ENCODE data around the gene ATP1A4.
"Not testable (repeated sequence)": the region's sequence is repeated elsewhere in the genome, so short reads cannot be mapped to it uniquely, and the experiment has no call there.

Gene ATP1A4

DNA sequence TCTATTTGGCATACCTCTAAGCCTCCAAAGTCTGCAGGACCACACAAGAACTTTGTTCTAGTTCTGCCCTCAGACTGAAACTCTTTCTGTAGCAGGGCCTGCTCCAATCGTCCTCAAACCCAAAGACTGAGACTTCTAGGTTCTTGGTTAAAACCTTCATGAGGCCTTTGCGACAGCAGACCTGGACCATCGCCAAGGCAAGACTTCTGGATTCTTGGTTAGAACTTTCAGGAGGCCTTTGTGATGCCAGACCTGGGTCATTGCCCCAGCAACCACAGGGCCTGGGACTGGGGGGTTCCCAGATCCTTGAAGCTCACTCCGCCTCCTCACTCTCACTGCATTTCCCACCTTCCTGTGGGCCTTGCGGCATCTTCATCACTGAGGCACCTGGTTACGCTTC is at the start of gene ATP1A4:
Gene ATP1A4, plus strand, starts transcription at position 301 of the 400 bp plus-strand sequence. CDS start 438 bp downstream, outside the sequence.
- DNase-seq (ENCODE audit: low read depth), result no peak

DNA sequence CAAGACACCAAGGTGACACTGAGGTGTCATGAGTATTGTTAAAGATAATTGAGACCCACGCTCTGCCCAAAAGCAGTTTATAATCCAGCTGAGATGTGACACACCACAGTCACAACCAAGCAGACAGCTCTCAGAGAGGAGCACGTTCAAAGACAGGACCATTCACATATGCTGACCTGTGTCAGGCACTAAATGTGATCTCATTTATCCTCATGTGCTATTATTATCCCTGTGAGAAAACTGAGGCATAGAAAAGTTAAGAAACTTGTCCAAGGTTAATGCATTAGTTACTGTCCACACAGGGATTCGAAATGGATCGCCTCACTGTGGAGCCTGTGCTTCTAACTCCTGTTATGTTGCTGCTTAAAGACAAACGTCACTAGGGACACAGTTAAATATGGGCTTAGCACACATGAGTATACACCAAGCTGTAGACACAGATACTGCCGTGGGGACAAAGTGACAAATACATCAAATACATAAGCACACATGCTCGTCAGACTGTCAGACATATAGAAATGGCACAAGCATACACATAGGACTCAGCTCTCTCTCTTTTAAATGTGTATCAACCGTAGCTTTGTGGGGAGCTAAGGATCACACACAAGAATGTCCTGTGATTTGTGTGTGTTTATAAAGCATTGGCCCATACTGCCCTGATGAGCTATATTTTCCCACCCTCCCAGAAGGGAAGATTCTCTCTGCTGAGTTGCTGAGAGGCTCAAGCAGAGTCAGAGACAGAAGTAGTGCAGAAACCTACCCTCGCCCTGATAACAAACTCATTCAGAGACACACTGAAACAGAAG is 49.5 kb upstream of the ATP1A4 start:
- no peak for DNase-seq (ENCODE audit: low read depth)

DNA sequence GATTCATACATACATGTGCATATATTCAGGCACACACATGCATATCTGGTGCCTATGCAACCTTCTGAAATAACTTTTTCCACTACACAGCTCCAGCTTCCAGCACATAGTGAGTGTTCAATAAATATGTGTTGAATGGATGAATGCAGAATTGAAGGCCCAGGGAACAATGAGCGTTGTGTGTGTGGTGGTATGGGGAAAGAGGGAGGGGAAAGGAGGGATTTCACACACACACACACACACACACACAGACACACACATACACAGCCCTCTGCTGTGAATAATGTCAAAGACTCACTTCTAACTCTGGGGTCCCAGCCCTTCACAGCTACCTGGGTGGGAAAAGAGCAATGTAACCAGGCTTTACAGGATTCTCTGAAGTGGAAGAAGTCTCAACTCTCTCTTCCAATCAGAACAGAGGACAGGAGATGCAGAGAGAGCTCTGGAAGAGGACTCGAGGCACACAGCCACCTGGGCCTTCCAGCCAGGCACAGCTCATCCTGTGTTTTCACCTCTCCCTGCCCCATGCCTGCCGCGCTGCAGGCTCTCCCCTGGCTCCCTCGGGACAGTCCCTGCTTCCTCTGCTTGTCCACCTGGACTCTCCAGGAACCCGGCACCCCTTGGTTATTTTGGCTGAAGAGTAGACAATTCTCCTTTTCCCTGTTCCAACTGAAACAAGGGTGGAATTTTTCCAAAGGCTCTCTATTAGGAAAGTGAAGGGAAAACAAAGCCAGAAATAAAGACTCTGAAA is 47.6 kb upstream of the ATP1A4 start:
- no peak for DNase-seq (ENCODE audit: low read depth)

DNA sequence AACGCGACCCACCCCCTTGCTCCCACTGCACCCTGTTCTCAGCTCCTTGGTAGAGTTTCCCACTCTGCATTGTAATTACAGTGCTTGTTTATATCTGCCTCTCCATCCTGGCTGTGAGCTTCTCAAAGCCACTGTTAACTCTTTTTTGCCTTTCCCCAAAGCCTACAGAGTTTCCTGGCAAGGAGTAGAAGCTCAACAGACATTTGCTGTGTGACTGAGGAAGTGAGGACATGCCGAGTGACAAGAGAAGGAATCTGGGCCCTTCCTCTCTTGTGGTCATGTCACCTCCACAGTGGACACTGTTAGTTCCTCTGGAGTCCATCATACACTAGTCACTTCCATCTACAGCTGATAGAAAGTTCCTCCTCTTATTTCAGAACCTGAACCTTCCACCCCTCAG is 46.9 kb upstream of the ATP1A4 start:
- DNase-seq (ENCODE audit: low read depth), result no peak

DNA sequence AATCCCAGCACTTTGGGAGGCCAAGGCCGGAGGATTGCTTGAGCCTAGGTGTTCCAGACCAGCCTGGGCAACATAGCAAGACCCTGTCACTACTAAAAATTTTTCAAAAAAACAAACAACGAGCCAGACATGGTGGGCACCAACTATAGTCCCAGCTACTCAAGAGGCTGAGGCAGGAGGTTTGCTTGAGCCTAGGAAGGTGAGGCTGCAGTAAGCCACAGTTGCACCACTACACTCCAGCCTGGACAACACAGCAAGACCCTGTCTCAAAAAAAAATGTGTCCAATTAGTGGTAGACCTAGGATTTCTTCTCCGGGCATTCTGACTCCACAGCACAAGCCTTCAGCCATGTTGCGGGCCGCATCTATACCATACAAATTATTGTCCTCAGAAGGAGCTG is 46.2 kb upstream of the ATP1A4 start:
- DNase-seq (ENCODE audit: low read depth), result no peak

DNA sequence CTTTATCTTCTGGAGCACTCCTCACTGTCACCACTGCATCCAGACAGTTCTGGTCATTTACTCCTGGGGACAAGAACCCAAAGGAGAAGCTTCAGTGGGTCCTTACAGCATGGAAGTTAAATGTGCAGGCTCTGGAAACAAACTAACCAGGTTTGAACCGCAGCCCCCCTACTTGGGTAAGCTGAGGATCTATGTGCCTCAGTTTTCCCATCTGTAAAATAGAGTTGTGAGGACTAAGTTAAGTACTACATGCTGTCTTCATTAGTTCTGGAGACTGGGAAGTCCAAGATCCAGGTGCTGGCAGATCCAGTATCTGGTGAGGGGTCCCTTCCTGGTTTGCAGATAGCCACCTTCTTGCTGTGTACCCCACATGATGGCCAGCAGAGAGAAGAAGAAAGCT is 43.9 kb upstream of the ATP1A4 start:
- no peak for DNase-seq (ENCODE audit: low read depth)

DNA sequence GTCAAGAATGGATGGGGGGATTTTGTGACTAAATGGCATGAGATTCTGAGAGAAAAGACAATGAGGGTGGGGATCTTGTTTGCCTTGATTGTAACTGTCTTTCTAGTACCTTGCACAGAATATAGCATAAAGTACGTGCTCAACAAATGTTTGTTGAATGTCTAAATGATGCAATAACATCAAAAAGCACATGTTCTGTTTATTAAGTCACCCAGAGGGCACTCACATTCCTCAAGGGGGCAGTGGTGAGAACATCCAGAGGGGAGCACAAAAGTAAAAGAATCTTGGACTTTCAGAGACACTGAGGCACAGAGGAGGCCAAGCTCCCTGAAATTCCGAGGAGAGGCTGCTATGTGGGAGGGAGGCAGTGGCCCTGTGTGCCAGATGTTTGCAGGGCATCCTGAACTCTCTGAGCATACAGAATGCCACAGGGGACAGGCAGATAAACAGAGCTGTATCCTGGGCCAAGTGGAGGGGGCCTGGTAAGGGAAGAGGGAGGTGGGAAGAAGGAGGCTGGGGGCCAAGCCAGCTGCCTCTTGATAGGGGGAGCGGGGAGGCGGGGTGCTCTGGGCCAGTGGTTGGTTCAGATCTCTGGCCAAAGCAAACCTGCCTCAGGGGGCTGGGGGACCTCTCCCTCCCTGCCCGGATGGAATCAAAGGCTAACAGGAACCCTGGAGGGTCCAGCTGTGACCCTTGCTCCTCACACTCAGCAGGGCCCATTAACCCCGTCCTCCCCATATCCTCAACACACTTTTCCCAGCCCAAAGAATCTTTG is 42.3 kb upstream of the ATP1A4 start:
- no peak for DNase-seq (ENCODE audit: low read depth)

DNA sequence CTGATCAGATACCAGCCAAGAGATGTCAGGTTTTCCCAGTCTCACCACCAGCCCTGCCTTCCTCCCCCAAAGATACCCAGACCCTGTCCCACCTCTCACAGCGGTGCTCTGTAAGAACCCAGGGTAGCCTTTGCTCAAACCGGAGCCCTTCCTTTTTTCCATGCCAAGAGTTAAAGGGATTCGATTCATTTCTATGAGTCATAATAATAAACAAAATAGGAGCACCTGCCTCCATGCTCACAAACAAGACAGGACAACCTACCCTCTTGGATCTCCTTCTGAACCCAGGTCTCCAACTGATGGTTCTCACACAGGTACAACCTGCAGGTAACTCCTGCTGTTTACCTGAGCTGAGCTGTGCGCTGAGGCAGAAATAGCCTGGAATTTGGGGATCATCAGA is 41.7 kb upstream of the ATP1A4 start:
- no peak for DNase-seq (ENCODE audit: low read depth)

DNA sequence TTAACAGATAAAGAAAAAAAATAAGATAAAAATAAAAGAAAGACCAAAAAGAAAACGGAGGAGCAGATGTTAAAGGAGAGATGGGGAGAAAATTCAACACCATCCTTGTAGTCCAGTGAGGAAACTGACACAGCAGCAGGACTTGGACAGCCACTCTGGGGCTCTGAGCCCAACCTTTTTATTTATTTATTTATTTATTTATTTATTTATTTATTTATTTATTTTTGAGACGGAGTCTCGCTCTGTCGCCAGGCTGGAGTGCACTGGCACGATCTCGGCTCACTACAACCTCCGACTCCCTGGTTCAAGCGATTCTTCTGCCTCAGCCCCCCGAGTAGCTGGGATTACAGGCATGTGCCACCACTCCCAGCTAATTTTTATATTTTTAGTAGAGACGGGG is 39.9 kb upstream of the ATP1A4 start:
- not testable (repeated sequence) for DNase-seq (ENCODE audit: low read depth)

DNA sequence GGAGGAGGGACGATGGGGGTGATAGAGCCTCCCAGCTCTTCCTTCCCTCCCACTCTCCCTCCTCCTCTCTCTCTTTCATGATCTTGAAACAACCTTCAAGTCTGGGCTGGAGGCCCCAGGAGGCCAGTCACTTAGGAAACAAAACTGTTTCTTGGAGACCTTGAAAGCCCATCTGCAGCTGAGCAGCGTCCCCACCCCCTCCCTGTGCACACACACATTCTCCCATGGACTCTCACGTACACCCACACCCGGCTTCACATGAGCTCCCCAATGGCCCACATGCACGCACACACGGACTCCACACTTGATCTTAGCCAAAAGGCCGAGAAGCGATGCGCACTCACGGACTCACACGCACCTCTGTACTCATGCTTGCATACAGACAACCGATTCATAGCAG is 39.0 kb upstream of the ATP1A4 start:
- no peak for DNase-seq (ENCODE audit: low read depth)

DNA sequence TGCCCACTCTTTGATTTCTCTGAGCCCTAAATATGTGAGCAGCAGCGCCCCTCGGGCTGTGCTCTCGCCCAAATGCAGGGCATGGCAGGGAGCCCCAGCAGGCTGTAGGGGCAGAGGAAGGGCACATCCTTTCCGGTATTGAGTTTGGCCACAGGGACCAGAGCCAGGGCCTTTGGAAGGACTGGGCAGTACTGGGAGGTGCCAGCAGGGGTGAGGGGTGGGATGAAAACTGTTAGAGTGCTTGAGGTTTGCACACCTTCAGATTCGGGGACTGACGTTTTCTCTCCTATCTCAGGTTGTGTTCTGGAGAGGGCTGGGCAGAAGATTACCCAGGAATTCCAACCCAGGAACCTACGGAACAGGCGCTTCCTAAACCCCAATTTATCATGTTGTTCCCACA is 38.0 kb upstream of the ATP1A4 start:
- no peak for DNase-seq (ENCODE audit: low read depth)

DNA sequence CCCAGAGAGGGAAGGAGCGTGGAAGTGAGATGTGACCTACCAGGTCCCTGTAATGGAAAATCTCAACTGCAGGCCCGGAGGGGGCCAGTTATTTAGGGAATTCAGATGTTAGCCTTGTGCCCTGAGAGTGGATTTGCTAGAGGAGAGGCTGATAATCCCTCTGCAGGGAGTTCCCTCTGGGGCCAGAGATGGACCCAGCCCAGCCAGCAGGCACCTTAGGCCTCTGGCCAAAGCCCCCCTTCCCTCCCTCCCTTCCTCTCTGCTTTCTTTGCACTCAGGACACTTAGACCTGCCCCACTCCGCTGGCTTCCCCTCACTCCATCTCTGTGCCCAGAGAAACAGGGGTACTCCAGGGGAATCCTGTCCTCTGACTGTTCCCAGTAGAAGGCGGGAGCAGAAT is 37.3 kb upstream of the ATP1A4 start:
- DNase-seq (ENCODE audit: low read depth), result no peak

DNA sequence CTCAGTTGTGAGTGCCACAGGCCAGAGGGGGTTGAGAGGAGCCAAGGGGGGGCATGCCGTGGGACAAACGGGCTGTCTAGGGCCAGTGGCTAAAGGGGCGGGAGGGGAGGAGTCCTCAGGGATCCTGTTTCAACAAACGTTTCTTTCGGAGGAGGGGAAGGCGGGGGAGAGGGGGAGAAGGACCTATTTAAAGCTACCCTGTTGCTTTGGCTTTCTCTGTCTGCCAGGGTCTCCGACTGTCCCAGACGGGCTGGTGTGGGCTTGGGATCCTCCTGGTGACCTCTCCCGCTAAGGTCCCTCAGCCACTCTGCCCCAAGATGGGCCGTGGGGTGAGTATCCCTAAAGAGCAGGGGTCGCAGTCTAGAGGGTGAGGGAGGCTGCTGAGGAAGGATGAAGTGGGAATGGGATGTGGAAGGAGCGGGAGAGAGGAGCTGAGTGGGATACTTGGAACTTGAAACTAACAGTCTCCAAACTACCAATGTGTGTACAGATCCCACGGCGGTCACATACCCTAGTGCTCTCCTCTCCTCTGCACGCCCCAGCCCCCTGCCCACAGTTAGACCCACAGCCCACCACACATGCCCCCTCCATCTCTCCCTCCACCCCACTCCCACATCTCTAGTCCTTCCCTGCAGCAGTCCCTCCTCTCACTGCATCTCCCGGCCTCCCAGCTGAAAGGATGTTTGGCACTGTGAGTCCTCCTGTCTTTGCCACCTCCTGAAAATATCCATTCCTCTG is 35.7 kb upstream of the ATP1A4 start, which contains the start of gene ATP1A2:
Gene ATP1A2, plus strand, starts transcription at position 215 of the 738 bp plus-strand sequence. Its CDS starts 103 bp downstream, at position 318.
- DNase-seq (ENCODE audit: low read depth), result no peak

DNA sequence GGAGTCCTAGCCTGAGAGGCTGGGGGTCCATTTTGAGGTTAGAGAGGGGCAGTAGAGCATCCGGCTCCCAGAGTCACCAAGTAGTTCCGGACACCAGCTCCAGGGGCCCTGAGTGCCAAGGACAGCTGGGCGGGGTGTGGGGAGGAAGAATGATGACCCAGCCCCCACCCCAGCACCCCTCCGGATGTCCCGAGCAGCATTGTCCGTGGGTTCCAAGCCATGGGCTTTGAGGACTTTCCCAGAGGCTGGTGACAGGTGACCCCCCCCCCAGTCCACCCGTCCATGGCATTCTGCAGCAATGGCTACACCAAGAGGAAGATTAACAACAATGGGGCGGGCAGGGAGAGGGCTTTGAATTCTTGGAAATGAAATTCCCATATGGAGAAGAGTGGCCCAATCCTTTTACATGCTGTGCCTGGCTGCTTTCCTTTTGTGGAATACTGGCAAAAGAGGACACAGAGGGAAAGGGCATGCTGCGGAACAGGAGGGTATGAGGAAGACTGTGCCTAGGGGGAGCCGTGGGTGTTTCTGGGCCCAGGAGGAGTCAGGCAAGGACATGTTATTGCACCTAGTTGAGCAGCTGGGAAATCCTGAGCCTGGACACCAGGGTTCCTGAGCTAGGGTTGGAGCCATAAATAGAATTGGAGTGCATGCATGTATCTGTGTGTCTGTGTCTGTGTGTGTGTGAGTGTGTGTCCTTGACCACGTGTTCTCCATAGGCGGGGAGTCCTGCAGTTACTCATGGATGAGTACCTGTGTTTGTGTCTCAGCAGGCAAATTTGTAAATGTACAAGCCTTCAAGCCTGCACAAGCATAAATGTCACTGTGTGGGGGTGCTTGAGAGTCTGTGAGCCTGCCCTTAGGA is 34.9 kb upstream of the ATP1A4 start:
- no peak for DNase-seq (ENCODE audit: low read depth)

DNA sequence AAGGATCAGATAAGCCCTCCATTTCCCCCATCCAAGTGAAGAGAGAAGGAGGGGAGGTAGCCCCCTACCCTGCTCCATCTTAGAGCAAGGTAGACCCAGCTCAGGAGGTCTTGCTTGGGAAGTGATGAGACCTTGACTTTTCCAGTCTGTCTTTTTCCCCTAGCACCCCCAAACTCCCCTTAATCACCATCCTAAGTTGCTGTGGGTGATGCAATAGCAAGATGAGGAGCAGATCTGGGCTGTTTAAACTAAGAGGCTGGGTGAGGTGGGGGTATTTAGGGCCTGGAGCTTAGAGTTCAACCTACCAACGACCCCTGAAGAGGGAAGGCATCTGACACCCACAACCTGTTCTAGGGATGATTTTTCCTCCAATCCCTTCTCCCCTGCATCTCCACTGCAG is 34.1 kb upstream of the ATP1A4 start:
- DNase-seq (ENCODE audit: low read depth), result no peak

DNA sequence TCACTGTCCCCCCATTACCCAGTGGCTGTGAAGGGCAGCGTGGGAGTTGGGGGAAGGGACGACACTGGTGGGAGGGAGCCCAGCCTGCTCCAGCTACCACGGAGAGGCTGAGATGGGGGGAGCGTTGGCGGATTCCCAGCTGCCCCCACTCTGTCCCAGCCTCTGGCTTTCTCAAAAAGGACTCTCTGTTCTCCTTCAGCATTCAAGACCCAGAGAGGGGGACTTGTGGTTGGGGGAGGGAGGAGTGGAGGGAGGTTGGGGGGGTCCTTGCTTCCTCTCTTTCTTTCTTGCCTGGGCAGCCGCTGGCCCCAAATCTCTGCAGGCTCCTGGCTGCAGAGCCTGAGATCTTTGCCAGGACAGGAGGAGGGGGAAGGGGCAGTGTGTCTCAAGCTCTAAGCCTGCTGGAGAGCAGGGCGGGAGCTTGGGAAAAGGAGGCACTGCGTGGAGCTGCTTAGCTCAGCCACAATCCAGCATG is 33.7 kb upstream of the ATP1A4 start:
- no peak for DNase-seq (ENCODE audit: low read depth)

DNA sequence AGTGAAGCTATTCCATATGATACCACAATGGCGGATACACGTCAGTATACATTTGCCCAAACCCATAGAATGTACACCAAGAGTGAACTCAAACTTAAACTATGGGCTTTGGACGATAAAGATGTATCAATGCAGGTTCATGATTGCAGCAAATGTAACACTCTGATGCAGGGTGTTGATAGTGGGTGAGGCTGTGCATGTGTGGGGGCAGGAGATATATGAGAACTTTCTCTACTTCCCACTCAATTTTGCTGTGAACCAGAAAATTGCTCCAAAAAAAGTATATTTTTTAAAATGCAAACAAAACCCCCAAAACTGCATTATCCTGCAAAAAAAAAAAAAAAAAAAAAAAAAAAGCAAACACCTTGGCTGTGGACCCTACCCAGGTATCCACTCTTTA is 32.5 kb upstream of the ATP1A4 start:
- DNase-seq (ENCODE audit: low read depth), result no peak

DNA sequence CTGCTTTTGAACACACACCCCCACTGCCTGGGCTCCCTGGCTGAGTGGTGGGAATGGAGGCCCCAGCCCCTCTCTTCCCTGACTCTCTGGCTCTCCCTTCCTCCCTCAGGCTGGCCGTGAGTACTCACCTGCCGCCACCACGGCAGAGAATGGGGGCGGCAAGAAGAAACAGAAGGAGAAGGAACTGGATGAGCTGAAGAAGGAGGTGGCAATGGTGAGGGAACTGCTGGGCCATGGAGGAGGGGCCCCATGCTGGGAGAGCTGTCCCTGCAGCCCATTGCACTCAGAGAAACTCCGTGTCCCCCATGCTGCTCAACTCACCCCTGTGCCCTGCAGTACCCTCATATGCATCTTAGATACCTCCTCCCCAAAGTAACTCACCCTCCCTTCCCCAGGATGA is 30.6 kb upstream of the ATP1A4 start:
- DNase-seq (ENCODE audit: low read depth), result no peak

DNA sequence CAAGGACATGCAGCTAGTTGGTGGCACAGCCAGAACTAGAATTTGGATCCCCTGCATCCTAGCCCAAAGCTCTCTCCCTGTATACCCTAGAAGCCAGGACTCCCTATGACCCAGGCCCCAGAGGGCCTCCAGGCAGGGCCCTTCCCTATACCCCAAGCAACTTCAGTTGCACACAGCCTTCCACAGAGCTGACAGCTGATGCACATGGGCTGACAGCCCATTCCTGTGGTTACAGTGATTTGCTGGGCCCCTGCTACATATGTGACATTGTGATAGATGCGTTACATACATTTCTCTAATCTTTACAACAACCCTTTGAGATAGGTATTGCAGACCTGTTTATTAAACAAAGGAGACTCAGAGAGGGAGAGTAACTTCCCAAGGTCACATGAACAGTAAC is 30.0 kb upstream of the ATP1A4 start:
- DNase-seq (ENCODE audit: low read depth), result no peak

DNA sequence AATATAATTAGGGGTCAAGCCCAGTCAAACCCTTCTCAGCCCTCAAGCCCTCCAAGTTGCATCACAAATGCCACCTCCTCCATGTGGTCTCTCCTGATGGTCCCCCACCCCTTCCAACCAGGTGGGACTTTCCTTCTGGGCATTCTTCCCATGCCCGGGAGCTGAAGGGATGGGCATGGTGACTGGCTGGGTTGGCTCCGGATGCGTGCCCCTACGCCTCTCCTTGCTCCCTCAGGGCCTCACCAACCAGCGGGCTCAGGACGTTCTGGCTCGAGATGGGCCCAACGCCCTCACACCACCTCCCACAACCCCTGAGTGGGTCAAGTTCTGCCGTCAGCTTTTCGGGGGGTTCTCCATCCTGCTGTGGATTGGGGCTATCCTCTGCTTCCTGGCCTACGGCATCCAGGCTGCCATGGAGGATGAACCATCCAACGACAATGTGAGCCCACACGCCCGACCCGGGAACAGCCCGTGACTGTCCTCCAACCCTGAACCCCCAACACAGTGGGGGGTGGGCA is 28.4 kb upstream of the ATP1A4 start:
- DNase-seq (ENCODE audit: low read depth), result no peak

DNA sequence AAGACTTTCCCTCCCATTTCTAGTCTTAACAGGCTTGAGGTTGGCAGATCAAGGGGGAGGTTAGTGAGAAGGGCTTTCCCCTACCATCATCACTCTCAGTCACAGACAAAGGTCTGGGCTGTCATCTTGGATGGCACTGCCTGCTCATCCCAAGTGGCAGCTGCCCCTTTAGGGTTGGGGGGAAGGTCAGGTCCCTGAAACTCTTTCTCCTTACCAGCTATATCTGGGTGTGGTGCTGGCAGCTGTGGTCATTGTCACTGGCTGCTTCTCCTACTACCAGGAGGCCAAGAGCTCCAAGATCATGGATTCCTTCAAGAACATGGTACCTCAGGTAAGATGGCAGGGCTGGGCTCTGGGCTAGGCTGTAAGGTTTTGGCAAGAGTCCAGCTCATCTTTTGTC is 27.7 kb upstream of the ATP1A4 start:
- DNase-seq (ENCODE audit: low read depth), result no peak
